Measurements from ENCODE around the gene KLHL26.

Gene KLHL26

DNA sequence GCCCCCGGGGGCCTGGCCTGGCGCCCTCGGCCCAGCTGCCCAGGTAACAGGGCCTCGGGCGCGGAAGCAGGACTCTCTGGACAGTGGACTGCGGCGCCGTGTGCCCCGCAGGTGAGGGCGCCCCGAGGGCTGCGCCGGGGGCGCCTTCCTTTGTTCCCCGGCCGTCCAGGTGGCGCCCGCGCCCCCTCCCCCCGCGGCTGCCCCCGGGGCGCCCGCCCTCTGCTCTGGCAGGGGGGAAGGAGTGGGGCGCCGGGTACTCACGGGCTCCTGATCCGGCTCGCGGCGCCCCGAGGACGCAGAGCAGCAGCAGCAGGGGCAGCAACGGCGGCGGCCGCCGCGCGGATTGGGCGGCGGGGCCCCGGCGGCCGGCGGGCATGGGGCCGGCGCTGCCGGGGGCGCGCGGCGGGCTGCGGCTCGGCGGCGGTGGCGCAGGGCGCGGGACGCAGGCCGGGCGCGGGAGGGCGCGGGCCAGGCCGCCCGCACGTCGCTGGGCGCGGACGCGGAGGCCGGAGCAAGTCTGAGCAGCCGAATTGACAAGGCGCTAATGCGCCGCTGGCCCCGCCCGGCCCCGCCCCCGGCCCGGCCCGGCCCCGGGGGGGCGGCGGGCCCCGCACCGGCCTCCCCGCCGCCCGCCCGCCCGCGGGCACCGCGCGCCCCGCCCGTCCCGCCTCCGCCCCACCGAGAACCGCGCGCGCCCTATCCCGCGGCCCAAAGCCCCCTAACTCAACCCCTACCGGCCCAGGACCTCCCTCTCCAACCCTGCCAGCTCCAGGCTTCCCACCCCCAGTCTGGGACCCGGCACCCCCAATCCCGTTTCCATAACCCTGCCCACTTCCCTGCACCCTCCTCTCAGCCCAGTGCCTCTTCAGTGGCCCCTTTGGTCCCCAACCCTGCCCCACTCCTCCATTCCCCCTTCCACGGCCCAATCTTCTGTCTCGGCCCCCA, 30.3 kb upstream of the KLHL26 start, which contains the start of gene CRLF1:
Gene CRLF1 (minus strand): TSS at position 519 of the 945 bp plus-strand sequence. CDS start 143 bp downstream, at position 376.
- Histone ChIP-seq H3K27ac (ENCODE audit: low read length) (no peak within 1 kb of the TSS), H3K9me3 (replicated peaks; ENCODE audit: insufficient read depth, low read length) (no peaks in the 10 kb centered on the region), H3K9ac (ENCODE audit: low read length) (no peak within 1 kb of the TSS), H3K4me2 (ENCODE audit: low read depth, low read length) (no peak within 1 kb of the TSS), H3K27me3 (replicated peaks; ENCODE audit: insufficient read depth, low read length) (peaks cover 88% of the 10 kb centered on the region), H3K36me3 (replicated peaks; ENCODE audit: insufficient read depth, low read length) (no peaks in the 10 kb centered on the region), H3K4me1 (ENCODE audit: low read length) (no peaks in the 10 kb centered on the region), H2AFZ (ENCODE audit: low read length) (no peak within 1 kb of the TSS), H4K20me1 (ENCODE audit: insufficient read depth, low read length) (no peaks in the 10 kb centered on the region), H3K9me2 (replicated peaks; ENCODE audit: insufficient read depth, low read length) (no peaks in the 10 kb centered on the region), H3K79me2 (ENCODE audit: low read length) (no peaks in the 10 kb centered on the region), H3F3A (ENCODE audit: insufficient read depth, low read length) (no peaks in the 10 kb centered on the region), H3K4me3 (ENCODE audit: low read length) (no peak within 1 kb of the TSS)
- no peak for DNase-seq
- no peak for TF ChIP-seq EZH2 (optimal IDR thresholded peaks at IDR 0.05; ENCODE audit: low read depth, low read length)
- TF ChIP-seq EZH2phosphoT487 (IDR thresholded peaks at IDR 0.05; ENCODE audit: low read length): no peak
- TF ChIP-seq CTCF (IDR thresholded peaks at IDR 0.05; ENCODE audit: low read length): no peak

DNA sequence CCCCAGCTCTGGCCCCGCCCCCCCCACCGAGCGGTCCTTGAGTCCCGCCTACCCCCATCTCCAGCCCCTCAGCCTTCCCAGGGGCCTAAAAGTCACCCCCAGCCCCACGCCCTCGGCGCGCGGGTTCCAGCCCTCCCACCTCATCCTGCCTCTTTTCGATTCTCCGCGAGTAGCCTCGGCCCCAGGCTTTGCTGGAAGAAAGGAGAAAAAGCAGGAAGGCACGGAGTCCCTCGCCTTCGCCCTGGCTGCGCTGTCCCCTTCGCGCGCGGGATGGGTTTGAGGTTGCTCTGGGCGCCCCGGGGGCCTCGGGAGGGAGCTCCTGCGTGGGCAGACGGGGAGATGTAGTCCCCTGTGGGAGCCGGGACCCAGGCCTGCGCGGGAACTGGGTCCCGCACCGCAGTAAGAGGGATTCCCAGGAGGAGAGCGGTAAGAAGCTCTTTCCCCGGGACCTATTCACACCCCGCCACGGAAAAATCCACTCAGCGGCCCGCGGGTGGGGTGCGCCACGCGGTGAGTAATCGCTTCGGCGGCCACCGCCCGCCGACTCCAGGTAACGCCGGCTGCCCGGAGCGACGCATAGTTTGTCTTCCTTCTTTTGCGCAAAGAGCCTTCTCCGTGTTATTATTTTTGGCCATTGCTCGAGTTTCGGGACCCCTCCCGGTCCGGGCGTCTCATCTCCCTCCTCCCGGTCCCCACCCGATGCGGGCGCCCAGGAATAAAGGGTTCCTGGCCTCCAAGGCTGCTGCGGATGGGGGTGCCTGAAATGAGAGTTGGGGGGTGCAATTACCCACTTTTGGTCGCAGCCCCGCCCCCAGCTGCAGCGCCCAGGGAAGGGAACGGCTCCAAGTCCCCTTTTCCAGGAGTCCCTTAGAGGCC, 29.4 kb upstream of the KLHL26 start:
- no peak for DNase-seq
- H3K27me3 ChIP-seq (replicated peaks; ENCODE audit: insufficient read depth, low read length): peaks cover 89% of the 10 kb centered on the region

More for the DNA sequence above, 29.4 kb upstream of the KLHL26 start:
- TF ChIP-seq EZH2 (optimal IDR thresholded peaks at IDR 0.05; ENCODE audit: low read depth, low read length) (no peak), CTCF (IDR thresholded peaks at IDR 0.05; ENCODE audit: low read length) (no peak), EZH2phosphoT487 (IDR thresholded peaks at IDR 0.05; ENCODE audit: low read length) (no peak; the same call in 1 of the 2 replicates)
- Histone ChIP-seq H3K36me3 (replicated peaks; ENCODE audit: insufficient read depth, low read length) (no peaks in the 10 kb centered on the region), H3K9me2 (replicated peaks; ENCODE audit: insufficient read depth, low read length) (no peaks in the 10 kb centered on the region), H3K9me3 (replicated peaks; ENCODE audit: insufficient read depth, low read length) (no peaks in the 10 kb centered on the region), H3K4me2 (ENCODE audit: low read depth, low read length) (no peak overlapping the region), H3K9ac (ENCODE audit: low read length) (no peak overlapping the region), H4K20me1 (ENCODE audit: insufficient read depth, low read length) (no peaks in the 10 kb centered on the region), H3K4me3 (ENCODE audit: low read length) (no peak overlapping the region), H3K79me2 (ENCODE audit: low read length) (no peaks in the 10 kb centered on the region), H3K27ac (ENCODE audit: low read length) (no peak overlapping the region), H2AFZ (ENCODE audit: low read length) (no peak overlapping the region), H3F3A (ENCODE audit: insufficient read depth, low read length) (no peaks in the 10 kb centered on the region), H3K4me1 (ENCODE audit: low read length) (no peaks in the 10 kb centered on the region)

Measured in MM.1S (cell line).